ENCODE results near the gene SUPT3H.

SUPT3H gene

GRCh38 chr6:45171380-45171779 lies 206.4 kb downstream of the SUPT3H start:
- no peak overlapping the region for H3K27ac ChIP-seq
- no peak for TF ChIP-seq CTCF (conservative IDR thresholded peaks at IDR 0.05)

GRCh38 chr6:45170309-45170708 lies 207.4 kb downstream of the SUPT3H start:
- no peak for TF ChIP-seq CTCF (conservative IDR thresholded peaks at IDR 0.05)
- H3K27ac ChIP-seq: no peak overlapping the region

GRCh38 chr6:45169815-45170214 lies 207.9 kb downstream of the SUPT3H start:
- TF ChIP-seq CTCF (conservative IDR thresholded peaks at IDR 0.05): no peak
- no peak overlapping the region for H3K27ac ChIP-seq

GRCh38 chr6:45163952-45164766 lies 213.6 kb downstream of the SUPT3H start:
- no peak overlapping the region for H3K27ac ChIP-seq
- TF ChIP-seq CTCF (conservative IDR thresholded peaks at IDR 0.05): no peak

GRCh38 chr6:45160305-45160704 lies 217.4 kb downstream of the SUPT3H start:
- H3K27ac ChIP-seq: no peak overlapping the region
- TF ChIP-seq CTCF (conservative IDR thresholded peaks at IDR 0.05): no peak

GRCh38 chr6:45156075-45156474 lies 221.7 kb downstream of the SUPT3H start:
- H3K27ac ChIP-seq: no peak overlapping the region
- TF ChIP-seq CTCF (conservative IDR thresholded peaks at IDR 0.05): no peak

- H3K27ac ChIP-seq: no peak overlapping the region
- no peak for TF ChIP-seq CTCF (conservative IDR thresholded peaks at IDR 0.05)
Observed at GRCh38 chr6:45155341-45155894, 222.3 kb downstream of the SUPT3H start.

All from VCaP (cell line).